HCT116 (cell line): ENCODE results near the gene PRM3. TPM values are rescaled to one million over a fixed set of nuclear protein-coding genes. Genes with fewer than 3 reads are reported as not detected.

ENCODE experiments used
- ATAC-seq: fragments of 200-7000 bp; cut with Tn5 transposase; 2 replicates; pipeline ENCODE4 v1.9.1; 2020; ENCODE audit warnings: mild to moderate bottlenecking, moderate library complexity
- BruUV-seq: library from RNA; stranded (reverse); fragments of 400-500 nt; replicated peaks from 2 replicates; lab custom pipeline; 2021; lab: Mats Ljungman, UMichigan
- CTCF ChIA-PET: fragments of 300-600 bp; sonication (Branson Sonifier 250); formaldehyde crosslinking; loops from one replicate; lab custom pipeline; 2021; ENCODE audit warnings: antibody characterized with exemption; lab: Charles Lee
- POLR2A ChIA-PET: fragments of 300-600, 350-600 bp; sonication (Branson Sonifier 250); formaldehyde crosslinking; loops from one replicate; lab custom pipeline; 2021; ENCODE audit warnings: antibody characterized with exemption; lab: Charles Lee
- RAD21 ChIA-PET, 2 experiments: fragments of 300-600 bp; sonication (Branson Sonifier 250); formaldehyde crosslinking; loops; one replicate each; lab custom pipeline; 2023; ENCODE audit warnings: low total read pairs in 2 of 2; ENCODE audit not compliant: uncharacterized antibody in 2 of 2, unreplicated experiment in 2 of 2, low non-redundant PET in 1 of 2; lab: Charles Lee
- DNase-seq: peaks from one replicate; pipeline ENCODE4 v3.0.0-alpha.2; 2010; ENCODE audit warnings: low read depth, low spot score
- H2AFZ ChIP-seq: fragments of 200-600 bp; shearing (Covaris generic), sonication (generic); 2 replicates; pipeline ENCODE4 v1.6.1; 2017; ENCODE audit warnings: low read depth, mixed run types, mixed read lengths, antibody characterized with exemption, low read length; ENCODE audit not compliant: poor library complexity, severe bottlenecking
- H3K27ac ChIP-seq: 2 replicates; pipeline ENCODE4 v1.5.1; 2012; ENCODE audit warnings: low read depth, low read length
- H3K27me3 ChIP-seq: fragments of 200-600 bp; sonication (generic); 2 replicates; pipeline ENCODE4 v1.6.1; 2016; ENCODE audit warnings: mixed run types, low read length, mixed read lengths; ENCODE audit not compliant: insufficient read depth
- H3K36me3 ChIP-seq, 2 experiments: fragments of 200-500 bp in 1 of 2; fragments of 200-600 bp in 1 of 2; sonication (Bioruptor generic) in 1 of 2; sonication (generic) in 1 of 2; 2 replicates each; pipeline versions ENCODE4 v1.5.1 to v1.6.1; 2014 to 2016; ENCODE audit warnings: low read length in 2 of 2, inconsistent platforms in 1 of 2, mixed read lengths in 1 of 2, mixed run types in 1 of 2; ENCODE audit not compliant: insufficient read depth in 2 of 2, control insufficient read depth in 1 of 2
- H3K4me1 ChIP-seq, 2 experiments: fragments of 200-600 bp in 1 of 2; sonication (generic) in 1 of 2; 2 replicates each; pipeline versions ENCODE4 v1.5.1 to v1.6.1; 2012 to 2017; ENCODE audit warnings: low read length in 2 of 2, inconsistent platforms in 1 of 2, mild to moderate bottlenecking in 1 of 2, mixed read lengths in 1 of 2, mixed run types in 1 of 2, moderate library complexity in 1 of 2; ENCODE audit not compliant: insufficient read depth in 2 of 2, control insufficient read depth in 1 of 2
- H3K4me2 ChIP-seq: fragments of 200-600 bp; sonication (generic); 2 replicates; pipeline ENCODE4 v1.6.1; 2017; ENCODE audit warnings: mixed run types, low read length, mixed read lengths
- H3K4me3 ChIP-seq, 2 experiments: fragments of 200-600 bp in 1 of 2; sonication (generic) in 1 of 2; replicated peaks in 1 of 2; 2 replicates each; pipeline ENCODE4 v1.5.1; 2011 to 2016; ENCODE audit warnings: low read length in 2 of 2, control low read depth in 1 of 2, low read depth in 1 of 2, mild to moderate bottlenecking in 1 of 2, mixed read lengths in 1 of 2, mixed run types in 1 of 2
- H3K79me2 ChIP-seq: fragments of 200-600 bp; sonication (generic); 2 replicates; pipeline ENCODE4 v1.6.1; 2017; ENCODE audit warnings: mild to moderate bottlenecking, mixed run types, low read length, moderate library complexity, mixed read lengths; ENCODE audit not compliant: insufficient read depth
- H3K9ac ChIP-seq: fragments of 200-600 bp; sonication (generic); 2 replicates; pipeline ENCODE4 v1.6.1; 2016; ENCODE audit warnings: low read length, mixed read lengths
- H3K9me2 ChIP-seq: fragments of 200-600 bp; sonication (generic), shearing (Covaris generic); 2 replicates; pipeline ENCODE4 v1.6.1; 2017; ENCODE audit warnings: mixed run types, mild to moderate bottlenecking, moderate library complexity; ENCODE audit not compliant: insufficient read depth
- H3K9me3 ChIP-seq, 2 experiments: fragments of 200-500 bp in 1 of 2; fragments of 200-600 bp in 1 of 2; sonication (Bioruptor generic) in 1 of 2; sonication (generic) in 1 of 2; 2 replicates each; pipeline ENCODE4 v1.6.1; 2014 to 2017; ENCODE audit warnings: low read length in 2 of 2, mixed read lengths in 2 of 2, inconsistent platforms in 1 of 2, low read depth in 1 of 2, mild to moderate bottlenecking in 1 of 2, mixed run types in 1 of 2, moderate library complexity in 1 of 2; ENCODE audit not compliant: control insufficient read depth in 1 of 2, insufficient read depth in 1 of 2
- H4K20me1 ChIP-seq: fragments of 200-600 bp; sonication (generic), shearing (Covaris generic); 2 replicates; pipeline ENCODE4 v1.6.1; 2017; ENCODE audit warnings: mixed run types, mild to moderate bottlenecking, moderate library complexity; ENCODE audit not compliant: insufficient read depth
- CBX3 ChIP-seq: IDR thresholded peaks from 2 replicates; pipeline ENCODE4 v1.6.1; 2012; ENCODE audit warnings: low read depth
- CEBPB ChIP-seq: IDR thresholded peaks from 2 replicates; pipeline ENCODE4 v1.6.1; 2012; ENCODE audit warnings: low read depth
- EGR1 ChIP-seq: IDR thresholded peaks from 2 replicates; pipeline ENCODE4 v1.6.1; 2012; ENCODE audit warnings: low read depth
- EZH2 ChIP-seq: fragments of 200-600 bp; sonication (generic); IDR thresholded peaks from 2 replicates; pipeline ENCODE4 v1.6.1; 2017; ENCODE audit warnings: antibody characterized with exemption, mixed run types
- EZH2phosphoT487 ChIP-seq: fragments of 200-600 bp; IDR thresholded peaks from 2 replicates; pipeline ENCODE4 v1.6.1; 2018; ENCODE audit warnings: antibody characterized with exemption, borderline replicate concordance
- JUND ChIP-seq: IDR thresholded peaks from 2 replicates; pipeline ENCODE4 v1.6.1; 2012
- POLR2AphosphoS5 ChIP-seq: IDR thresholded peaks from 2 replicates; pipeline ENCODE4 v1.6.1; 2011; ENCODE audit warnings: mild to moderate bottlenecking, low read depth, low read length, moderate library complexity
- SP1 ChIP-seq: IDR thresholded peaks from 2 replicates; pipeline ENCODE4 v1.6.1; 2012; ENCODE audit warnings: low read depth
- YY1 ChIP-seq: IDR thresholded peaks from 2 replicates; pipeline ENCODE4 v1.6.1; 2011; ENCODE audit warnings: low read length, low read depth, moderate library complexity, mild to moderate bottlenecking; ENCODE audit not compliant: insufficient replicate concordance; ENCODE audit errors: extremely low read depth
- intact Hi-C: fragments of 100-400 bp; cut with micrococcal nuclease; formaldehyde crosslinking; loops from 2 replicates; pipeline ENCODE4 v1.10.0; 2022
- total RNA-seq: library from RNA; stranded (reverse); gene quantifications from one replicate; pipeline ENCODE4 v1.2.1, GENCODE V29; 2021; ENCODE audit not compliant: unreplicated experiment
- TF ChIP-seq, protein P1 (sequence below): IDR thresholded peaks from 2 replicates; pipeline ENCODE4 v1.6.1; 2011; ENCODE audit warnings: mild to moderate bottlenecking, low read length, moderate library complexity; ENCODE audit not compliant: insufficient replicate concordance; ENCODE audit errors: extremely low read depth
- TF ChIP-seq, protein P2 (sequence below), 3 experiments: fragments of 200-600 bp in 1 of 3; sonication (generic) in 1 of 3; IDR thresholded peaks in 2 of 3; conservative IDR thresholded peaks in 1 of 3; 2 replicates each; pipeline ENCODE4 v1.5.1; 2012 to 2017; ENCODE audit warnings: low read depth in 2 of 3, low read length in 2 of 3, antibody characterized with exemption in 1 of 3, borderline replicate concordance in 1 of 3, control low read depth in 1 of 3, mild to moderate bottlenecking in 1 of 3, mixed read lengths in 1 of 3, mixed run types in 1 of 3, moderate library complexity in 1 of 3; ENCODE audit not compliant: insufficient read depth in 1 of 3
- TF ChIP-seq, protein P3 (sequence below): IDR thresholded peaks from 2 replicates; pipeline ENCODE4 v1.6.1; 2012

The PRM3 gene
- total RNA-seq, 1 experiment from 2014 or later: not detected

DNA sequence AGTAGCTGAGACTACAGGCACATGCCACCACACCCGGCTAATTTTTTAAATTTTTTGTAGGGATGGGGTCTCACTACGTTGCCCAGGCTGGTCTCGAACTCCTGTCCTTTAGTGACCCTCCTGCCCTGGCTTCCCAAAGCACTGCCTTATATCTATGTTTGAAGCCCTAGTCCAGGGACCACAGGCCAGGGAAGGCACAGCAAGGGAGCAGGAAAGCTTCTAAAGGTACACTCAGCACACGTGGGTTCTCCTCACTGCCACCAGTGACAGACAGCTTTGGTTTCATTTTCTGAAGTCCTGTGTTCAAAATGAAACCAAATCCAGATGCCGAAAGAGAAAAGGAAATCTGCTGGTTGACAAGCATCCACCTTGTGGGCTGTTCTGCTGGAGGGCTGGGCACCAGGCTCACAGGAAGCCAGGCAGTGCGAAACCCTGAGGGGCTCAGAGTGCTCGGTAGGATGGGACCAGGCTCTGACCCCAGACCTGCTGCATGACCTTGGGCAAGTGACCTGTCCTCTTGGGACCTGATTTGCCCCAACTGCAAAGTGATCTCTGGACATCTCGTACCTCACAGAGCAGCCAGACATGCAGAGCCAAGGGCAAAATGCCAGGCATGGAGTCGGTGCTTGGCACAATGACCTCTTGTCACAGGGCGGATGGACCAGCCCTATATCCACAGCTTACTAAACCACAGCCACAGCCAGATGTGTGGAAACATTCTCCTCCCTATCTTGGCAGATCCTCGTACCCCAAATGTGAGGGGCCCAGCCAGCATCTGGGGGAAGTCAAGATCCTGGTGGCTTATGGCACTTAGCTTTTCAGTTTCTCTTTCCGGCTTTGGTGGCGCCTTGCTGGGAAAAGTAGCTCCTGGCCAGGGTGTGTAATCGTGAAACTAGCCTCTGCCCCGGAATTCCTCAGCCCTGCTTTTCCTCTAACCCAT, 14.6 kb downstream of the PRM3 start:
- H2AFZ ChIP-seq: no peak overlapping the region
- RAD21 ChIA-PET: no interaction called here
- no peak overlapping the region for H3K4me2 ChIP-seq
- H3K79me2 ChIP-seq: no peaks in the 10 kb centered on the region
- H4K20me1 ChIP-seq: no peaks in the 10 kb centered on the region
- CTCF ChIA-PET: interaction anchor here (0.7 to 1.5 kb wide), 3 partner anchors 33 to 287 kb away, joined by 4 to 7 read pairs (median 5); no protein-coding TSS in a partner anchor
- peaks cover 8 to 23% of the 10 kb centered on the region in 2 experiments; a peak in 3 of 4 replicates for H3K4me1 ChIP-seq
- TF ChIP-seq JUND (no peak), YY1 (no peak), CEBPB (no peak), EGR1 (no peak), EZH2phosphoT487 (no peak), POLR2AphosphoS5 (no peak), SP1 (no peak), CBX3 (no peak), EZH2 (no peak)
- TF ChIP-seq, protein P1, sequence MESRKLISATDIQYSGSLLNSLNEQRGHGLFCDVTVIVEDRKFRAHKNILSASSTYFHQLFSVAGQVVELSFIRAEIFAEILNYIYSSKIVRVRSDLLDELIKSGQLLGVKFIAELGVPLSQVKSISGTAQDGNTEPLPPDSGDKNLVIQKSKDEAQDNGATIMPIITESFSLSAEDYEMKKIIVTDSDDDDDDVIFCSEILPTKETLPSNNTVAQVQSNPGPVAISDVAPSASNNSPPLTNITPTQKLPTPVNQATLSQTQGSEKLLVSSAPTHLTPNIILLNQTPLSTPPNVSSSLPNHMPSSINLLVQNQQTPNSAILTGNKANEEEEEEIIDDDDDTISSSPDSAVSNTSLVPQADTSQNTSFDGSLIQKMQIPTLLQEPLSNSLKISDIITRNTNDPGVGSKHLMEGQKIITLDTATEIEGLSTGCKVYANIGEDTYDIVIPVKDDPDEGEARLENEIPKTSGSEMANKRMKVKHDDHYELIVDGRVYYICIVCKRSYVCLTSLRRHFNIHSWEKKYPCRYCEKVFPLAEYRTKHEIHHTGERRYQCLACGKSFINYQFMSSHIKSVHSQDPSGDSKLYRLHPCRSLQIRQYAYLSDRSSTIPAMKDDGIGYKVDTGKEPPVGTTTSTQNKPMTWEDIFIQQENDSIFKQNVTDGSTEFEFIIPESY: no peak
- TF ChIP-seq, protein P2, sequence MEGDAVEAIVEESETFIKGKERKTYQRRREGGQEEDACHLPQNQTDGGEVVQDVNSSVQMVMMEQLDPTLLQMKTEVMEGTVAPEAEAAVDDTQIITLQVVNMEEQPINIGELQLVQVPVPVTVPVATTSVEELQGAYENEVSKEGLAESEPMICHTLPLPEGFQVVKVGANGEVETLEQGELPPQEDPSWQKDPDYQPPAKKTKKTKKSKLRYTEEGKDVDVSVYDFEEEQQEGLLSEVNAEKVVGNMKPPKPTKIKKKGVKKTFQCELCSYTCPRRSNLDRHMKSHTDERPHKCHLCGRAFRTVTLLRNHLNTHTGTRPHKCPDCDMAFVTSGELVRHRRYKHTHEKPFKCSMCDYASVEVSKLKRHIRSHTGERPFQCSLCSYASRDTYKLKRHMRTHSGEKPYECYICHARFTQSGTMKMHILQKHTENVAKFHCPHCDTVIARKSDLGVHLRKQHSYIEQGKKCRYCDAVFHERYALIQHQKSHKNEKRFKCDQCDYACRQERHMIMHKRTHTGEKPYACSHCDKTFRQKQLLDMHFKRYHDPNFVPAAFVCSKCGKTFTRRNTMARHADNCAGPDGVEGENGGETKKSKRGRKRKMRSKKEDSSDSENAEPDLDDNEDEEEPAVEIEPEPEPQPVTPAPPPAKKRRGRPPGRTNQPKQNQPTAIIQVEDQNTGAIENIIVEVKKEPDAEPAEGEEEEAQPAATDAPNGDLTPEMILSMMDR (IDR thresholded peaks at IDR 0.05 in 2 of 3, conservative IDR thresholded peaks at IDR 0.05 in 1 of 3; ENCODE audit: borderline replicate concordance in 1 of 3, insufficient read depth in 1 of 3, low read depth in 2 of 3, low read length in 2 of 3): no peak
- TF ChIP-seq, protein P3, sequence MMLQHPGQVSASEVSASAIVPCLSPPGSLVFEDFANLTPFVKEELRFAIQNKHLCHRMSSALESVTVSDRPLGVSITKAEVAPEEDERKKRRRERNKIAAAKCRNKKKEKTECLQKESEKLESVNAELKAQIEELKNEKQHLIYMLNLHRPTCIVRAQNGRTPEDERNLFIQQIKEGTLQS: no peak
- intact Hi-C loops: loop anchor here (5.0 kb wide), 2 partner anchors 113 to 553 kb away; no protein-coding TSS in a partner anchor
- DNase-seq (no peak), ATAC-seq (no peak)
- POLR2A ChIA-PET: no interaction called here
- no peaks in the 10 kb centered on the region for H3K27me3 ChIP-seq
- H3K9ac ChIP-seq: no peak overlapping the region
- BruUV-seq: no TSS peak
- no peak overlapping the region for H3K27ac ChIP-seq
- H3K4me3 ChIP-seq: no peak overlapping the region
- no peaks in the 10 kb centered on the region for H3K36me3 ChIP-seq
- H3K9me2 ChIP-seq: no peaks in the 10 kb centered on the region
- no peaks in the 10 kb centered on the region for H3K9me3 ChIP-seq
